ENCODE measurements around the gene APBA2. TPM values are rescaled to one million over a fixed set of nuclear protein-coding genes. Genes with fewer than 3 reads are reported as not detected.

Gene APBA2
- total RNA-seq, 6 experiments from 2014 or later = 5.3 to 6.5 (median 6.1) TPM

DNA sequence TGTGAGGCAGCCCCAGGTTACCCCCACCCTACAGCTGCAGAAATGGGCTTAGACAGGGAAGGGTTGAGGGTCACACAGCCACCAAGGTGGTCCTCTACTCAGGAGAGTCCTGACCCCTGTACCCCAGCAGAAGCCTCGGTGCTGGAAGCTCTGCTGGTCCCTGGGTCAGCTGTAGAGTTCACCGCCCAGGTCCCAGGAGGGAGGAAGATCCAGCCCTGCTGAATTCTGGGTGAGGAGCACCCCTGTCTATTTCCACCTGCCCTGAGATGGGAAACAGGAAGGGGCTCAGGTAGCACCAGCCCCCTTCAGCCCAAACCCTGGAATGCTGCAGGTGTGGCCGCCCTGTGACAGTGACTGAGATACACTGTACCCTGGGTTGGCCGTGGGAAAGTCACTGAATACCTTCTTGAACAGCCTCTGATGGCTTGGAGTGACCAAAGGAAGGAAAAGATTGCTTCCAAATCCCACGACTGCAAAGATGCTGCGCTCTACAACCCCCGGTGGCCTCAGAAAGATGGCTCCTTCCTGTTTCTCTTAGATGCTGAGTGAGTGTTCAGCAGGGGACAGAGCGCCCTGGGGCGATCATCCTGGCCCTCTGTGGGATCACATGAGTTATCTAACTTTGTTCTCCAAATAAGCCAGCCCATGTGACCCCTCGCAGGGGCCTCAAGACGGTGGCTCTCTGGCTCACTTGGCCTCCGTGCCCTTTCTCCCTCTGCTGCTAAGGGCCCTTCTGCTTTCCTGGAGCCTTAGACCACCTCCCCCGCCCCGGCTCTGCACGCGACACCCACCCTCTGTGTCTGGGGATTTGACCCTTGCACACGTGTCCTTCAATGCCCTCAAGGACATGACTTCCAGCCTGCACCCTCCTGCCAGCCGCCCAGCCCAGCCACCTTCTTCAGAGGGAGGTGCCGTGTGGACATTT lies 242.0 kb downstream of the APBA2 start:
- DNase-seq = no peak
- no peak for TF ChIP-seq CTCF (IDR thresholded peaks at IDR 0.05)

GRCh38 chr15:29128671-29129070 lies 242.9 kb downstream of the APBA2 start:
- no peak overlapping the region for H3K27ac Mint-ChIP-seq
- DNase-seq = no peak
- no peaks in the 10 kb centered on the region for H3K4me1 Mint-ChIP-seq (ENCODE audit: low read depth)
- H3K4me3 Mint-ChIP-seq = no peak overlapping the region
- H3K36me3 Mint-ChIP-seq (ENCODE audit: low read depth) = no peaks in the 10 kb centered on the region
- TF ChIP-seq CTCF (IDR thresholded peaks at IDR 0.05) = no peak
- H3K9me3 Mint-ChIP-seq = no peaks in the 10 kb centered on the region; the same call in 1 of the 2 replicates
- peaks cover 14% of the 10 kb centered on the region for H3K27me3 Mint-ChIP-seq (ENCODE audit: insufficient read depth)

More for the DNA sequence above, 242.0 kb downstream of the APBA2 start:
- Mint-ChIP-seq H3K4me1 (ENCODE audit: low read depth) (no peaks in the 10 kb centered on the region), H3K9me3 (no peaks in the 10 kb centered on the region; the same call in 1 of the 2 replicates), H3K4me3 (no peak overlapping the region), H3K36me3 (ENCODE audit: low read depth) (no peaks in the 10 kb centered on the region), H3K27ac (no peak overlapping the region), H3K27me3 (ENCODE audit: insufficient read depth) (peaks cover 14% of the 10 kb centered on the region)

GRCh38 chr15:29129221-29129620 lies 243.4 kb downstream of the APBA2 start:
- Mint-ChIP-seq H3K27ac (no peak overlapping the region), H3K27me3 (ENCODE audit: insufficient read depth) (peaks cover 14% of the 10 kb centered on the region), H3K9me3 (no peaks in the 10 kb centered on the region; the same call in 1 of the 2 replicates), H3K4me3 (no peak overlapping the region), H3K4me1 (ENCODE audit: low read depth) (no peaks in the 10 kb centered on the region), H3K36me3 (ENCODE audit: low read depth) (no peaks in the 10 kb centered on the region)
- no peak for TF ChIP-seq CTCF (IDR thresholded peaks at IDR 0.05)
- no peak for DNase-seq

DNA sequence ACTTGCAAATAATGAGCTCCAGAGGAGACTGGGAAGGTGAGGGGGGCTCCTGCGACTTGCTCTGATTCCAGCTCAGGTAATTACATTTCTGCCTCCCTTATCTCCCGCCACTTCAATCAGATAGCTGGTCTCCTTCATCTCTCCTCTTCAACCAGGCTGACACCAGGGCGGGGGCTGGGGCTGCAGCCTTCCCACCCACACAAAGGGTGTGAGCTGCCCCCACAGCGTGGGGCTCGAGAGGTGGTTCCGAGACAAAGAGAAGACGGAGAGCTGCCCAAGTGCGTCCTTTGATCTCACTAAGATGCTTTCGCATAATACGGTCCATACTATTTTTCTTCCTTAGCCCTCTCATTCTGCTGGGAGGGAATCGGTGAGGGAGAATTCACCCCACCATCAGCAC lies 244.2 kb downstream of the APBA2 start:
- Mint-ChIP-seq H3K27ac (no peak overlapping the region), H3K36me3 (ENCODE audit: low read depth) (no peaks in the 10 kb centered on the region), H3K27me3 (ENCODE audit: insufficient read depth) (peaks cover 14% of the 10 kb centered on the region), H3K9me3 (no peaks in the 10 kb centered on the region; the same call in 1 of the 2 replicates), H3K4me1 (ENCODE audit: low read depth) (no peaks in the 10 kb centered on the region), H3K4me3 (no peak overlapping the region)
- DNase-seq = no peak
- no peak for TF ChIP-seq CTCF (IDR thresholded peaks at IDR 0.05)

DNA sequence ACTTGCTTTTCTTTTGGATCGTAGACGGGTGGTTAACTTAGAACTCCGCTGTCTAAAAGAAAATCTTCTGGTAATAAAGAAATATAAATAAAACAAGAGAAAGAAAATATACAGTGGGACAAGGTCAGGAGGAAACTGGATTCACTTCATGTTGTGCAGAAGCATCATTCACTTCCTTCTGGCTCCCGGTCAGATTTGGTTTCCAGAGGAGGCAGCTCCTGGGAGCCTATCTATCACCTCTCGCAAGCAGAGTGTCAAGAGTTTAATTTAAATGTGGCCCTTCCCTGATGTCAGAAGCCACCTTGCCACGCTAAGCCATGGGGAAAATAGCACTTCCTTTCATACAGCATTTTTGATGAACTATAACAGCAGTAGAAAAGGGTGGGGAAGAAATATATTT lies 244.7 kb downstream of the APBA2 start:
- no peaks in the 10 kb centered on the region for H3K4me1 Mint-ChIP-seq (ENCODE audit: low read depth)
- no peaks in the 10 kb centered on the region; the same call in 1 of the 2 replicates for H3K9me3 Mint-ChIP-seq
- H3K36me3 Mint-ChIP-seq (ENCODE audit: low read depth) = no peaks in the 10 kb centered on the region
- H3K4me3 Mint-ChIP-seq = no peak overlapping the region
- DNase-seq = no peak
- H3K27ac Mint-ChIP-seq = no peak overlapping the region
- TF ChIP-seq CTCF (IDR thresholded peaks at IDR 0.05) = no peak
- peaks cover 14% of the 10 kb centered on the region for H3K27me3 Mint-ChIP-seq (ENCODE audit: insufficient read depth)
